ENCODE data around the gene ANKRD42. TPM values are rescaled to one million over a fixed set of nuclear protein-coding genes. Genes with fewer than 3 reads are reported as not detected.

ANKRD42 gene
- total and polyA plus RNA-seq, 2 of the 8 experiments (the other 6 are each of a cell fraction or from before 2014, with no cell fraction given), result 2.0 to 5.5 TPM

DNA sequence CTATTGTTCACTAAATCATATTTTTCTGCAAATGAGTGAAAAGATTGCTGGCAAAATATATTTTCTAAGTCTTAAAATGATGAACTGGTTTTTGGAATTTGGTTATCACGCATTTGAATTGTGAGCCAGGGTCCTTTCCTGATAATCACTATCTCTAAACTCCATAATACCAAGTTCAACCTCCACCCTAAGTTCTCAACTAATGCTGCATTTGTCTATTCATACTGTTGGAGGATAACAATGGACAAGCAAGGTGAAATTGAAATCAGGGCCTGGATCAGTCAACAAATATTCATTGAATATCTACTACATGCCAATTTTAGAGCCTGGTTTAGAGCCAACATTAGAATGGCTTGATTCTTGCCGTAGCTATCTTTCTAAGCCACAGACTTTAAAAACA is 41.2 kb upstream of the ANKRD42 start:
- Histone ChIP-seq H3K9ac (replicated peaks in 1 of 4; ENCODE audit: extremely low read depth in 1 of 4, low read depth in 3 of 4, low read length in 3 of 4) (no peak overlapping the region), H4K20me1 (replicated peaks in 1 of 2; ENCODE audit: control insufficient read depth in 1 of 2, insufficient read depth in 2 of 2, low read length in 2 of 2) (no peaks in the 10 kb centered on the region), H3K56ac (replicated peaks; ENCODE audit: insufficient read length, low read depth, low read length) (no peak overlapping the region), H3K79me1 (ENCODE audit: low read depth, low read length) (no peaks in the 10 kb centered on the region), H3K23ac (ENCODE audit: insufficient read length) (no peak overlapping the region), H2BK12ac (ENCODE audit: low read depth, low read length) (no peak overlapping the region), H2BK15ac (ENCODE audit: low read length) (no peak overlapping the region), H3K14ac (ENCODE audit: insufficient read length) (no peak overlapping the region), H3K4me1 (replicated peaks in 1 of 4; ENCODE audit: control insufficient read depth in 3 of 4, insufficient read depth in 4 of 4, low read length in 3 of 4) (no peaks in the 10 kb centered on the region), H3K4ac (replicated peaks; ENCODE audit: insufficient read length, low read depth, low read length) (no peak overlapping the region), H2BK120ac (replicated peaks; ENCODE audit: low read depth, low read length) (no peak overlapping the region), H3K79me2 (ENCODE audit: control insufficient read depth in 1 of 2, insufficient read depth in 2 of 2, low read length in 2 of 2) (peaks cover 0 to 3% of the 10 kb centered on the region in 2 experiments; a peak in 3 of 4 replicates), H3K4me3 (ENCODE audit: extremely low read depth in 1 of 4, insufficient read depth in 2 of 4, low read depth in 3 of 4, low read length in 4 of 4) (no peak overlapping the region), H3K9me3 (ENCODE audit: insufficient read depth in 2 of 2, low read depth in 1 of 2, low read length in 1 of 2) (no peaks in the 10 kb centered on the region), H4K91ac (replicated peaks; ENCODE audit: insufficient read length, low read length) (no peak overlapping the region), H3K36me3 (ENCODE audit: control insufficient read depth in 2 of 4, insufficient read depth in 4 of 4, low read length in 3 of 4) (no peaks in the 10 kb centered on the region), H2BK5ac (ENCODE audit: low read depth, low read length) (no peak overlapping the region), H2AFZ (ENCODE audit: low read length) (no peak overlapping the region), H2AK5ac (ENCODE audit: low read depth, low read length) (no peak overlapping the region), H4K5ac (ENCODE audit: insufficient read length, low read depth, low read length) (no peak overlapping the region), H3K4me2 (ENCODE audit: insufficient read depth in 1 of 2, low read depth in 2 of 2, low read length in 2 of 2) (no peak overlapping the region), H3K27ac (ENCODE audit: low read depth, low read length) (no peak overlapping the region), H3K18ac (ENCODE audit: extremely low read depth, low read length) (no peak overlapping the region), H2BK20ac (ENCODE audit: low read length) (no peak overlapping the region), H4K8ac (ENCODE audit: extremely low read depth, insufficient read depth, low read length) (no peak overlapping the region), H3K27me3 (replicated peaks in 1 of 4; ENCODE audit: control insufficient read depth in 3 of 4, extremely low read depth in 1 of 4, insufficient read depth in 3 of 4, low read length in 3 of 4) (no peaks in the 10 kb centered on the region), H3K23me2 (ENCODE audit: low read depth, low read length) (peaks cover 3% of the 10 kb centered on the region; the same call in 1 of the 2 replicates)
- no peak for DNase-seq (ENCODE audit: low read depth in 1 of 2, low spot score in 2 of 2)
- 81% methylated on average over 2 of the region's 2 CpGs; no CpG with 5 or more reads in 1 of the 2 experiments for WGBS, 2 experiments (ENCODE audit: extremely low coverage in 1 of 2, insufficient coverage in 1 of 2, insufficient read length in 1 of 2, insufficient replicate concordance in 2 of 2, low coverage in 1 of 2, low lambda C conversion rate in 2 of 2, missing lambda C conversion rate in 1 of 2)
- CTCF ChIA-PET (ENCODE audit: partially characterized antibody), result no interaction called here
- POLR2A ChIA-PET (ENCODE audit: partially characterized antibody), result no interaction called here
- FAIRE-seq, result no peak
- TF ChIP-seq PHF8 (conservative IDR thresholded peaks at IDR 0.05; ENCODE audit: low read depth, low read length) (no peak), CHD2 (IDR thresholded peaks at IDR 0.05; ENCODE audit: low read length) (no peak), KDM5A (IDR thresholded peaks at IDR 0.05; ENCODE audit: low read length) (no peak), TAF1 (IDR thresholded peaks at IDR 0.05; ENCODE audit: low read depth, low read length) (no peak), SAP30 (IDR thresholded peaks at IDR 0.05; ENCODE audit: insufficient read depth, insufficient replicate concordance, low read length) (no peak), SUZ12 (IDR thresholded peaks at IDR 0.05; ENCODE audit: low read length) (no peak), POLR2A (IDR thresholded peaks at IDR 0.05; ENCODE audit: control extremely low read depth in 1 of 2, low read depth in 2 of 2, low read length in 2 of 2) (no peak), TCF12 (IDR thresholded peaks at IDR 0.05; ENCODE audit: low read depth, low read length) (no peak), CEBPB (IDR thresholded peaks at IDR 0.05; ENCODE audit: low read depth, low read length) (no peak), CBX8 (IDR thresholded peaks at IDR 0.05; ENCODE audit: borderline replicate concordance, low read depth, low read length) (no peak), SRF (IDR thresholded peaks at IDR 0.05; ENCODE audit: low read depth, low read length) (no peak), RBBP5 (IDR thresholded peaks at IDR 0.05; ENCODE audit: borderline replicate concordance, low read depth, low read length) (no peak)
- TF ChIP-seq, protein P1, sequence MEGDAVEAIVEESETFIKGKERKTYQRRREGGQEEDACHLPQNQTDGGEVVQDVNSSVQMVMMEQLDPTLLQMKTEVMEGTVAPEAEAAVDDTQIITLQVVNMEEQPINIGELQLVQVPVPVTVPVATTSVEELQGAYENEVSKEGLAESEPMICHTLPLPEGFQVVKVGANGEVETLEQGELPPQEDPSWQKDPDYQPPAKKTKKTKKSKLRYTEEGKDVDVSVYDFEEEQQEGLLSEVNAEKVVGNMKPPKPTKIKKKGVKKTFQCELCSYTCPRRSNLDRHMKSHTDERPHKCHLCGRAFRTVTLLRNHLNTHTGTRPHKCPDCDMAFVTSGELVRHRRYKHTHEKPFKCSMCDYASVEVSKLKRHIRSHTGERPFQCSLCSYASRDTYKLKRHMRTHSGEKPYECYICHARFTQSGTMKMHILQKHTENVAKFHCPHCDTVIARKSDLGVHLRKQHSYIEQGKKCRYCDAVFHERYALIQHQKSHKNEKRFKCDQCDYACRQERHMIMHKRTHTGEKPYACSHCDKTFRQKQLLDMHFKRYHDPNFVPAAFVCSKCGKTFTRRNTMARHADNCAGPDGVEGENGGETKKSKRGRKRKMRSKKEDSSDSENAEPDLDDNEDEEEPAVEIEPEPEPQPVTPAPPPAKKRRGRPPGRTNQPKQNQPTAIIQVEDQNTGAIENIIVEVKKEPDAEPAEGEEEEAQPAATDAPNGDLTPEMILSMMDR (IDR thresholded peaks at IDR 0.05; ENCODE audit: control extremely low read depth in 1 of 3, insufficient read depth in 1 of 3, low read depth in 1 of 3, low read length in 3 of 3), result no peak

All from H1 (cell line).